ENCODE data around the gene ACSF2.
A peak's percentile ranks its signal among the peaks of the same experiment; 100 is the strongest.
"Not testable (repeated sequence)": the region's sequence is repeated elsewhere in the genome, so short reads cannot be mapped to it uniquely, and the experiment has no call there.

The ACSF2 gene

DNA sequence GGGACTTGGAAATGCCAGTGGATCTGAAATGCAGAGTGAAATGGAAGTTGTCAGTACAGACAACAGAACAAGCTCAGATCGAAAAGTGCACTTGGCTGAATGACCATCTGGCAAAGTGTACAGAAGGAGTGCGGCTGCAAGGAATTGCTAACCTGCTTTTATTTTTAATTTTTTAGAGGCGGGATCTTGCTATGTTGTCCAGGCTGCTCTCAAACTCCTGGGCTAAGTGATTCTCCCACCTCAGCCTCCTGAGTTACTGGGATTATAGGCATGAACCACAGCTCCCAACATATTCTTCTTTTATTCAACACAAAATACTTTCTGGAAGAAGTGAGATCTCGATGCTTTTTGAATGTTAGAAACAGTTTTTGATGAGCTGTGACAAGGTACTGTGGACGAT is 32.3 kb upstream of the ACSF2 start:
- TF ChIP-seq, protein P1, sequence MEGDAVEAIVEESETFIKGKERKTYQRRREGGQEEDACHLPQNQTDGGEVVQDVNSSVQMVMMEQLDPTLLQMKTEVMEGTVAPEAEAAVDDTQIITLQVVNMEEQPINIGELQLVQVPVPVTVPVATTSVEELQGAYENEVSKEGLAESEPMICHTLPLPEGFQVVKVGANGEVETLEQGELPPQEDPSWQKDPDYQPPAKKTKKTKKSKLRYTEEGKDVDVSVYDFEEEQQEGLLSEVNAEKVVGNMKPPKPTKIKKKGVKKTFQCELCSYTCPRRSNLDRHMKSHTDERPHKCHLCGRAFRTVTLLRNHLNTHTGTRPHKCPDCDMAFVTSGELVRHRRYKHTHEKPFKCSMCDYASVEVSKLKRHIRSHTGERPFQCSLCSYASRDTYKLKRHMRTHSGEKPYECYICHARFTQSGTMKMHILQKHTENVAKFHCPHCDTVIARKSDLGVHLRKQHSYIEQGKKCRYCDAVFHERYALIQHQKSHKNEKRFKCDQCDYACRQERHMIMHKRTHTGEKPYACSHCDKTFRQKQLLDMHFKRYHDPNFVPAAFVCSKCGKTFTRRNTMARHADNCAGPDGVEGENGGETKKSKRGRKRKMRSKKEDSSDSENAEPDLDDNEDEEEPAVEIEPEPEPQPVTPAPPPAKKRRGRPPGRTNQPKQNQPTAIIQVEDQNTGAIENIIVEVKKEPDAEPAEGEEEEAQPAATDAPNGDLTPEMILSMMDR (IDR thresholded peaks at IDR 0.05; ENCODE audit: unreplicated experiment in 3 of 3), result no peak
- no peak overlapping the region for H3K27ac Mint-ChIP-seq
- H3K27me3 Mint-ChIP-seq (ENCODE audit: low read depth), result no peaks in the 10 kb centered on the region
- peak overlapping the region; percentile 44 to 97 (median 62) for H3K4me3 Mint-ChIP-seq
- H3K9me3 Mint-ChIP-seq, result no peaks in the 10 kb centered on the region
- peaks cover 57% of the 10 kb centered on the region for H3K36me3 Mint-ChIP-seq (ENCODE audit: low read depth)
- H3K4me1 Mint-ChIP-seq, result peaks cover 17% of the 10 kb centered on the region

DNA sequence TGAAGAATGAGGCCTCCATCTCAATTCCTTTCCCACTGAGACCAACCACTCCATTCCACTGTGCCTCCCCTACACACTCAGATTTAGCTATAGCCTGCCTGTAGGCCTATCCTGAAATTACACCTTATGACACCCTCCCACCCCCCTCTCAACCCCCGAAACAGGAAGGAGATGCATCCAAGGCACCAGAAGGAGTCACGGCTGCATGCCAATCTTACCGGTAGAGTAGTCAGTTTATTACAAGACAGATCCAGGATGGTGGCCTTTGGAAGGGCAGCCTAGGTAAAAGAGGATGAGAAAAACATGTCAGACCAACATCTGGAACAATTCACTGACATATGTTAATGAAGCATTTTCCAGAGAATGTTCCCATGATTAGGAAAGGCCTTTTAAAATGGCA is 31.3 kb upstream of the ACSF2 start:
- Mint-ChIP-seq H3K27ac (no peak overlapping the region), H3K4me3 (peak overlapping the region; percentile 96 to 98 (median 97)), H3K36me3 (ENCODE audit: low read depth) (peaks cover 48% of the 10 kb centered on the region), H3K9me3 (no peaks in the 10 kb centered on the region), H3K27me3 (ENCODE audit: low read depth) (no peaks in the 10 kb centered on the region), H3K4me1 (peaks cover 17% of the 10 kb centered on the region)
- TF ChIP-seq, protein P1 (IDR thresholded peaks at IDR 0.05; ENCODE audit: unreplicated experiment in 3 of 3), result no peak

DNA sequence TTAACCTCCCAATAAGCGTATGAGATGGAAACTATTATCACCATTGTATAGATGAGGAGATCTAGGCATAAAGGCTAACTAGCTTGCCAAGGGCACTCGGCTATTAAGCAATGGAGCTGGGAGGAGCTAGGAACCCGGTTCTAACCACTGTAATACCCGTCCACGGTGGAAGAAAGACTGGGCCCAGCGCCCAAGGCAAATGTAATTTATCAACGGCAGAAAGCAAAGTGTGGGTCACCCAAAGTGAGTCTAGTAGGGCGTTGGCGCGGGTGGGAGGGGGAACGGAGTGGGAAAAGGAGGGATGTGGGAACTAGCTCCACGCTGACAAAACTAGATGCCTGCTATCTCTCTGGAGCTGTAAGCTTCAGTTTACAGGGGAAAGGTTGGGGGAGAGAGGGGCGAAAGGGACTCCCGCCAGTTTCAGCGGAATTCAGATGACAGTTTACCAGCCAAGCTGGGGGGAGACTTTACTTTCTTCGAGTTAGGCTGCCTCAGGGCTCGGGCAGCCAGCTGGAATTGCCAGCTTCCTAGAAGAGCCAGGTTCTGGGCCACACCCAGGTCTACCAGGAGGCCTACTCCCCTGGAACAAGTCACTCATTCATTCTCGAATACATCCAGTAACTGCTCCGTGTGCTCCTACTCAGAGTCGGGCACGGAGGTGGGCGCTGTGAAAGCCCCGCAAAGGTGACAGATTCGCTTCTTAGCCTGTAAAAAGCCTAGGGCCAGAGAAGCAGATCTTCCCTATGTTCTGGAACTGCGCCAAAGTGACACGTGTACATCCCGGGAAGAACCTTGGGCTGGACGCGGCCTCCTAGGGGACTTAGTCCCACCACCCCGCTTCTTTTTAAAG is 29.5 kb upstream of the ACSF2 start:
- Mint-ChIP-seq H3K4me3 (peak overlapping the region; percentile 96 to 98 (median 97)), H3K9me3 (peaks cover 2% of the 10 kb centered on the region), H3K4me1 (peaks cover 17% of the 10 kb centered on the region), H3K36me3 (ENCODE audit: low read depth) (peaks cover 34% of the 10 kb centered on the region), H3K27me3 (ENCODE audit: low read depth) (no peaks in the 10 kb centered on the region), H3K27ac (peak overlapping the region; percentile 55 to 78 (median 67))
- TF ChIP-seq, protein P1 (IDR thresholded peaks at IDR 0.05; ENCODE audit: unreplicated experiment in 3 of 3), result no peak

DNA sequence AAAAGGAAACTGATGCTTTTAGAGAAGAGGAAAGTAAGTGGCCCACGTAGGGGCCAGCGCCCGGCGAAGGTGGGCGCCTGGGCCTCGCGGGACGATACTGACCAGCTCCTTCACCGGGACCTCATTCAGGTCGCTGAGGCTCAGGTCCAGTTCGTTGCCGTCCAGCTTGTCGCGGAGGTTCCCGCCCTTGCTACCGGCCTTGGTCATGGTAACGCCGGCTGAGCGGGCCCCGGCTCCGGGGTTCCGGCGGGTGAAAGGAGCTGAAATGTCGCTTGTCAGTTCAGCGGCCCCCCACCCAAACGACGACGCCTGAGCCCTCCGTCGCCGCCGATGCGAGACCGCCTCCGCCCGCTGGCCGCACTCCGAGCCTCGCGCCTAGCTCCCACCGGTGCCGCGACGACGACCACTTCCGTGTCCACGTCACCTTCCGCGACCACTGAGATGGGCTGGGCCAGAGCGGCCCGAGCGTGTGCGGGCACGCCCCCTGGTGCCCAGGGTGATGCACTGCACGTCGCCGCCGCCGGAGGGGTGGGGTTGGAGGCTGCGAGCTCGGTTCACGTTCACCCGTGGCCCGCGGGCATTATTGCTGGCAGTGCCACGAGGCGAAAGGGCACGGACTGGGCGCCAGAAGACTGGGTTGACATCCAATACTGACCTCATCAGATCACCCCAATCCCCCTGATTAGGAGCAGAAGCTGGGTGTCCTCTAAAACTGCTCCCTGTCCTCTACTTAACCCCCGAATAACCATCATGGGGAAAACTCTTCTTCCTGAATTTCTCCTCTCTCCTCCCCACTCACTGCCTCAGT is 28.7 kb upstream of the ACSF2 start, which contains the start of gene LRRC59:
TSS of gene LRRC59 (minus strand) at position 413 of the 808 bp plus-strand sequence. CDS start at position 207, 206 bp downstream.
- peak within 1 kb of the TSS; percentile 96 to 98 (median 97) for H3K4me3 Mint-ChIP-seq
- TF ChIP-seq, protein P1 (IDR thresholded peaks at IDR 0.05; ENCODE audit: unreplicated experiment in 3 of 3), result peak; percentile 98 to 99 (median 99)
- peaks cover 26% of the 10 kb centered on the region for H3K36me3 Mint-ChIP-seq (ENCODE audit: low read depth)
- peak within 1 kb of the TSS; percentile 65 to 78 (median 67) for H3K27ac Mint-ChIP-seq
- H3K27me3 Mint-ChIP-seq (ENCODE audit: low read depth), result no peaks in the 10 kb centered on the region
- peaks cover 17% of the 10 kb centered on the region for H3K4me1 Mint-ChIP-seq
- peaks cover 2% of the 10 kb centered on the region for H3K9me3 Mint-ChIP-seq

DNA sequence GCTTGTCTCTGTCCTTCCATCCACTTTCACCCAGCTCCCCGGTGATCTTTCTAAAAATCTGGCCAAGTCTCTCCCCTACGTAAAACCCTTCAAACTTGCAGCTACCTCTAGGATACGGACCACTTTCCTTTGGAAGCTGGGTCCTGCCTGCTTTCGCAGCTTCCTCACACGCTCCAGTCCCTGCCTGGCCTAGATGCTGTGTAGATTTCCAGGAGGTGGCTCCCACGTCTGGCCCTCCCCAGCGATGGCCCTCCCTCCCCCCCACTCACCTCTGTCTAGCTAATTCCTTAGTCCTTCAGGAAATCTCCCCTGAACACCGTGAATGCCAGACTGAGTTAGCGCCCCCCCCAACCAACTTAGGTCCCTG is 28.1 kb upstream of the ACSF2 start:
- TF ChIP-seq, protein P1 (IDR thresholded peaks at IDR 0.05; ENCODE audit: unreplicated experiment in 3 of 3), result no peak
- peak overlapping the region; percentile 37 to 65 (median 52) for H3K27ac Mint-ChIP-seq
- H3K4me1 Mint-ChIP-seq, result peaks cover 17% of the 10 kb centered on the region
- H3K27me3 Mint-ChIP-seq (ENCODE audit: low read depth), result no peaks in the 10 kb centered on the region
- peaks cover 20% of the 10 kb centered on the region for H3K36me3 Mint-ChIP-seq (ENCODE audit: low read depth)
- H3K4me3 Mint-ChIP-seq, result peak overlapping the region; percentile 96 to 98 (median 97)
- H3K9me3 Mint-ChIP-seq, result peaks cover 2% of the 10 kb centered on the region

DNA sequence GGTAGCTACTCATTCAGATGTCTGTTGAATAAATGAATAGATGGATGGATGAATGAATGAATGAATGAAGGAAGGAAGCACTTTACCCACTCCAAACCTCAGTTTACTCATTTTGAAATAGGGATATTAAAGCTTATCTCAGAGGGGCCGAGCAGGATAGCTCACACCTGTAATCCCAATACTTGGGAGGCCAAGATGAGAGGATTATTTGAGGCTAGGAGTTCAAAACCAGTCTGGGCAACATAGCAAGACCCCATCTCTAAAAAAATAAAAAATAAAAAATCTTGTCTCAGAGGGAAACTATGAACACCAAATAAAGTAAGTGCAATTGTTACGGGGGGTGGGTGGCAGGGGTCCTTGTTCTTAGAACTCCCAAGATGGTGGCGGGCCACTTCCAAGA is 27.3 kb upstream of the ACSF2 start:
- peaks cover 17% of the 10 kb centered on the region for H3K4me1 Mint-ChIP-seq
- peak overlapping the region; percentile 74 to 97 (median 96) for H3K4me3 Mint-ChIP-seq
- peaks cover 13% of the 10 kb centered on the region for H3K36me3 Mint-ChIP-seq (ENCODE audit: low read depth)
- H3K9me3 Mint-ChIP-seq; H3K27ac Mint-ChIP-seq; H3K27me3 Mint-ChIP-seq (ENCODE audit: low read depth): not testable (repeated sequence)

DNA sequence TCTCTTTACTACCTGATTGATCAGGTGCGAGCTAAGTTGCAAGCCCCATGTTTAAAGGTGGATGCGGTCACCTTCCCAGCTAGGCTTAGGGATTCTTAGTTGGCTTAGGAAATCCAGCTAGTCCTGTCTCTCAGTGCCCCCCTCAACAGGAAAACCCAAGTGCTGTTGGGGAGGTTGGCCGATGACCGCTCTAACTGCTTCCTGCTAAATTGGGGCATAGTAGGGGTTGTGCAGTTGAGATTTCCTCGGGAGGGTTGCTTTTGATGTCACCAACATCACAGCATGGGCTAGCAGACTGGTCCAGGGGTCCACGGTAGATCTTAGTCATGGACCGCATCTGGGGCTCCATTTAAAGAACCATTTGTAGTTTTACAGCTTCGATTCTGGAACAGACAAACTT is 26.4 kb upstream of the ACSF2 start:
- H3K9me3 Mint-ChIP-seq; H3K36me3 Mint-ChIP-seq (ENCODE audit: low read depth): not testable (repeated sequence)
- H3K4me1 Mint-ChIP-seq, result peaks cover 17% of the 10 kb centered on the region

DNA sequence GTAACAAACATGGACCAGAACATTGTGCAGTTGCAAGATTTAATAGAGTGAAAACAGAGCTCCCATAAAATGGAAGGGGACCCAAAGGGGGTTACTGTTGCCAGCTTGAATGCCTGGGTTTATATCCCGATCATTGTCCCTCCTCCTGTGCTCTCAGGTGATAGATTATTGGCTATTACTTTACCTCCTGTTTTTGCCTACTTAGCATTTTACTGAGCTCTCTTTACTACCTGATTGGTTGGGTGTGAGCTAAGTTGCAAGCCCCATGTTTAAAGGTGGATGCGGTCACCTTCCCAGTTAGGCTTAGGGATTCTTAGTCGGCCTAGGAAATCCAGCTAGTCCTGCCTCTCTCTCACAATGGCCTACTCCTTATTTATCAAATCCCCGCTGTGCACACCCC is 20.7 kb upstream of the ACSF2 start:
- not testable (repeated sequence) for H3K4me3 Mint-ChIP-seq; H3K9me3 Mint-ChIP-seq; H3K27ac Mint-ChIP-seq; H3K36me3 Mint-ChIP-seq (ENCODE audit: low read depth); H3K4me1 Mint-ChIP-seq
- H3K27me3 Mint-ChIP-seq (ENCODE audit: low read depth), result peaks cover 21% of the 10 kb centered on the region

More for the DNA sequence above, 26.4 kb upstream of the ACSF2 start:
- not testable (repeated sequence) for H3K27me3 Mint-ChIP-seq (ENCODE audit: low read depth); H3K27ac Mint-ChIP-seq
- peak overlapping the region; percentile 44 to 73 (median 71) for H3K4me3 Mint-ChIP-seq
